ENCODE results near the gene EZR. TPM values are rescaled to one million over a fixed set of nuclear protein-coding genes. Genes with fewer than 3 reads are reported as not detected.
A peak's percentile ranks its signal among the peaks of the same experiment; 100 is the strongest.

EZR gene
- total RNA-seq, 1 experiment from 2014 or later = 375 TPM

DNA sequence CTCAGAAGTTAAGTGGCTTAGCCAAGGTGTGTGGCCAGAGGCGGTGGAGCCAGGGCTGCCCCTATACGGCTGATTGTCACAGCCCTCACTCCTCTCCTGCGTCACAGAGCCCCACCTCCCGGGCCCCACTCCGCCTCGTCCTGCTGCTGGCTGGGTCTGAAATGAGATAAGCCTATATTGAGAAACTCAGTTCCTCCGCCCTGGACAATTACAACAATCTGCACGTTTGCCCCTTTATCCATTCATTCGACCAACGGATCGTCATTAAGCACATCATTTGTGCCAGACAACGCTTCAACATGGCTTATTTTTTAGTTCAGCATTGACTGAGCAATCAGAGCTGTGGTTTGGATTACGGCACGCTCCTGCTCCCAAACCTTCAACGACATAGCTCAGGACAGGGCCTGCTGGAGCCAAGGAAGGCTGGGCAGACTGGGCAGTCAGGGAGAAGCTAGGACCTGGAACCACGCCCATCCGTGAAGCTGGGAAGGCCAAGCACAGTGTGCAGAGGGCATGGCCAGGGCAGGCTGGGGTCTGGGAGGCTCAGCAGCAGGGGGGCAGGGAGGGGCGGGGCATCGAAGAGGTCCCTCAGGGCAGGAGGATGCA lies 16.6 kb upstream of the EZR start:
- H3K79me2 ChIP-seq (ENCODE audit: insufficient read depth, low read length) = no peaks in the 10 kb centered on the region
- H3K14ac ChIP-seq (ENCODE audit: insufficient read depth, low read length) = no peak overlapping the region
- no peak overlapping the region for H3K9ac ChIP-seq (ENCODE audit: extremely low read depth, insufficient read length, low read length)
- Mint-ChIP-seq H3K9me3 (peaks cover 4 to 6% of the 10 kb centered on the region in 2 experiments; a peak in 4 of 5 replicates), H3K4me1 (peaks cover 27 to 29% of the 10 kb centered on the region in 2 experiments), H3K27ac (no peak overlapping the region; a peak in 1 of 7 replicates), H3K36me3 (ENCODE audit: insufficient read depth in 1 of 3, low read depth in 3 of 3) (peaks cover 2 to 3% (median 3%) of the 10 kb centered on the region in 3 experiments; a peak in 4 of 7 replicates), H3K4me3 (no peak overlapping the region), H3K27me3 (ENCODE audit: low read depth) (peaks cover 3% of the 10 kb centered on the region)
- no peaks in the 10 kb centered on the region for H3K27me3 ChIP-seq (ENCODE audit: insufficient read depth, low read length)
- H2AK5ac ChIP-seq (ENCODE audit: insufficient read length, low read length) = no peak overlapping the region
- H2BK15ac ChIP-seq (ENCODE audit: low read depth, low read length) = no peak overlapping the region
- H3K4ac ChIP-seq (ENCODE audit: low read depth, low read length) = no peak overlapping the region
- no peaks in the 10 kb centered on the region for H4K20me1 ChIP-seq (ENCODE audit: control insufficient read depth, insufficient read depth, insufficient read length)
- H3K9me3 ChIP-seq (ENCODE audit: control insufficient read depth, low read depth, low read length) = no peaks in the 10 kb centered on the region
- WGBS (ENCODE audit: extremely low coverage, insufficient read length, low lambda C conversion rate) = no CpG with 5 or more reads among the region's 19 CpGs
- H3K27ac ChIP-seq (ENCODE audit: insufficient read length, low read depth, low read length) = no peak overlapping the region
- no peaks in the 10 kb centered on the region for H3K79me1 ChIP-seq (ENCODE audit: insufficient read depth, low read depth, low read length, poor library complexity, severe bottlenecking)
- no peak overlapping the region for H2BK5ac ChIP-seq (ENCODE audit: insufficient read length, low read length)
- no peak overlapping the region for H3K23ac ChIP-seq (ENCODE audit: insufficient read length, low read depth, low read length)
- H2BK120ac ChIP-seq (ENCODE audit: low read depth, low read length, poor library complexity, severe bottlenecking) = no peak overlapping the region
- H3K56ac ChIP-seq (ENCODE audit: insufficient read length, low read depth, low read length) = no peak overlapping the region
- H3K4me2 ChIP-seq (ENCODE audit: insufficient read depth, insufficient read length, low read length) = no peak overlapping the region
- H2BK20ac ChIP-seq (ENCODE audit: low read depth, low read length, poor library complexity, severe bottlenecking) = no peak overlapping the region
- no peaks in the 10 kb centered on the region; the same call in 1 of the 2 replicates for H3K4me1 ChIP-seq (ENCODE audit: insufficient read depth, low read length)
- DNase-seq = peak; percentile 79
- H2BK12ac ChIP-seq (ENCODE audit: insufficient read length, low read depth, low read length) = no peak overlapping the region
- no peak overlapping the region for H3T11ph ChIP-seq (ENCODE audit: low read length)
- no peak overlapping the region for H2AFZ ChIP-seq (ENCODE audit: low read length)
- TF ChIP-seq, protein P1, sequence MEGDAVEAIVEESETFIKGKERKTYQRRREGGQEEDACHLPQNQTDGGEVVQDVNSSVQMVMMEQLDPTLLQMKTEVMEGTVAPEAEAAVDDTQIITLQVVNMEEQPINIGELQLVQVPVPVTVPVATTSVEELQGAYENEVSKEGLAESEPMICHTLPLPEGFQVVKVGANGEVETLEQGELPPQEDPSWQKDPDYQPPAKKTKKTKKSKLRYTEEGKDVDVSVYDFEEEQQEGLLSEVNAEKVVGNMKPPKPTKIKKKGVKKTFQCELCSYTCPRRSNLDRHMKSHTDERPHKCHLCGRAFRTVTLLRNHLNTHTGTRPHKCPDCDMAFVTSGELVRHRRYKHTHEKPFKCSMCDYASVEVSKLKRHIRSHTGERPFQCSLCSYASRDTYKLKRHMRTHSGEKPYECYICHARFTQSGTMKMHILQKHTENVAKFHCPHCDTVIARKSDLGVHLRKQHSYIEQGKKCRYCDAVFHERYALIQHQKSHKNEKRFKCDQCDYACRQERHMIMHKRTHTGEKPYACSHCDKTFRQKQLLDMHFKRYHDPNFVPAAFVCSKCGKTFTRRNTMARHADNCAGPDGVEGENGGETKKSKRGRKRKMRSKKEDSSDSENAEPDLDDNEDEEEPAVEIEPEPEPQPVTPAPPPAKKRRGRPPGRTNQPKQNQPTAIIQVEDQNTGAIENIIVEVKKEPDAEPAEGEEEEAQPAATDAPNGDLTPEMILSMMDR (conservative IDR thresholded peaks at IDR 0.05) = no peak
- H3K23me2 ChIP-seq (ENCODE audit: insufficient read length, low read depth, low read length, poor library complexity, severe bottlenecking) = no peaks in the 10 kb centered on the region
- no peak overlapping the region for H4K5ac ChIP-seq (ENCODE audit: insufficient read length, low read depth, low read length)
- H4K8ac ChIP-seq (replicated peaks; ENCODE audit: insufficient read length, low read depth, low read length) = no peak overlapping the region
- no peak overlapping the region for H4K91ac ChIP-seq (ENCODE audit: insufficient read length, low read depth, low read length)
- H3K18ac ChIP-seq (ENCODE audit: insufficient read length, low read depth, low read length) = no peak overlapping the region
